K562 (cell line): Measurements from ENCODE around the gene HSPB7. TPM values are rescaled to one million over a fixed set of nuclear protein-coding genes. Genes with fewer than 3 reads are reported as not detected.
A peak's percentile ranks its signal among the peaks of the same experiment; 100 is the strongest.

Experiments used
- ATAC-seq: fragments of 200-7000 bp; cut with Tn5 transposase; 3 replicates; pipeline ENCODE4 v1.9.1; 2020; ENCODE audit warnings: moderate library complexity
- BruUV-seq: library from RNA; stranded (reverse); fragments of 400-500 nt; replicated peaks from 2 replicates; lab custom pipeline; 2021; lab: Mats Ljungman, UMichigan
- CTCF ChIA-PET: fragments of 300-600 bp; formaldehyde crosslinking; extraction: SDS; loops from one replicate; lab custom pipeline; 2021; ENCODE audit warnings: low intra/inter-chr PET ratio; lab: Yijun Ruan, JAX
- POLR2A ChIA-PET: fragments of 300-600, 350-650 bp; sonication (Branson Sonifier 250); formaldehyde crosslinking; extraction: SDS; loops from one replicate; lab custom pipeline; 2021; ENCODE audit warnings: antibody characterized with exemption, inconsistent platforms; lab: Yijun Ruan, JAX
- DNase-seq, 4 experiments: peaks; one replicate each; pipeline versions ENCODE4 v3.0.0 to v3.0.0-alpha.2; 2011 to 2018; ENCODE audit warnings: low spot score in 3 of 4, mixed read lengths in 3 of 4; ENCODE audit errors: extremely low read depth in 1 of 4
- FAIRE-seq: peaks from 2 replicates; lab custom pipeline; 2011; peaks lifted over from hg19 to GRCh38; lab: Jason Lieb, UNC
- H2AFZ ChIP-seq: 2 replicates; pipeline ENCODE4 v1.6.0; 2011; ENCODE audit warnings: low read depth, low read length, control low read depth, inconsistent platforms
- H3K27ac ChIP-seq: fragments of 200-600 bp; 3 replicates; pipeline ENCODE4 v1.8.0; 2011; ENCODE audit warnings: low read depth, mild to moderate bottlenecking, control low read depth, inconsistent platforms, low read length, moderate library complexity, mixed read lengths; ENCODE audit errors: extremely low read depth
- H3K27me3 ChIP-seq, 2 experiments: fragments of 300-600 bp in 1 of 2; 2 replicates in 1 of 2; 3 replicates in 1 of 2; pipeline versions ENCODE4 v1.6.0 to v1.8.0; 2011; ENCODE audit warnings: inconsistent platforms in 2 of 2, low read length in 2 of 2, mild to moderate bottlenecking in 1 of 2, mixed read lengths in 1 of 2, moderate library complexity in 1 of 2; ENCODE audit not compliant: control insufficient read depth in 2 of 2, insufficient read depth in 2 of 2
- H3K36me3 ChIP-seq: fragments of 300-600 bp; 3 replicates; pipeline ENCODE4 v1.8.0; 2011; ENCODE audit warnings: mild to moderate bottlenecking, low read length, inconsistent platforms; ENCODE audit not compliant: control insufficient read depth, insufficient read depth
- H3K4me1 ChIP-seq, 2 experiments: fragments of 200-600 bp in 1 of 2; replicated peaks in 1 of 2; 2 replicates in 1 of 2; 3 replicates in 1 of 2; pipeline versions ENCODE4 v1.5.1 to v1.8.0; 2011; ENCODE audit warnings: inconsistent platforms in 2 of 2, low read length in 2 of 2, mild to moderate bottlenecking in 1 of 2, mixed read lengths in 1 of 2, moderate library complexity in 1 of 2; ENCODE audit not compliant: control insufficient read depth in 2 of 2, insufficient read depth in 2 of 2
- H3K4me2 ChIP-seq: 2 replicates; pipeline ENCODE4 v1.6.1; 2011; ENCODE audit warnings: low read length, control low read depth, inconsistent platforms, mixed read lengths; ENCODE audit not compliant: insufficient read depth
- H3K4me3 ChIP-seq: fragments of 200-600 bp; sonication (generic), shearing (Covaris generic); 2 replicates; pipeline ENCODE4 v1.5.1; 2016; ENCODE audit warnings: control low read depth, inconsistent platforms
- H3K79me2 ChIP-seq: fragments of 200-600 bp; 3 replicates; pipeline ENCODE4 v1.8.0; 2011; ENCODE audit warnings: low read length, inconsistent platforms; ENCODE audit not compliant: control insufficient read depth, insufficient read depth
- H3K9ac ChIP-seq, 2 experiments: 2 replicates each; pipeline versions ENCODE4 v1.6.0 to v1.6.1; 2011; ENCODE audit warnings: low read depth in 2 of 2, low read length in 2 of 2, control low read depth in 1 of 2, inconsistent platforms in 1 of 2, mild to moderate bottlenecking in 1 of 2, mixed read lengths in 1 of 2; ENCODE audit not compliant: insufficient read depth in 1 of 2
- H3K9me1 ChIP-seq: one replicate; pipeline ENCODE4 v1.6.0; 2011; ENCODE audit warnings: inconsistent platforms, mild to moderate bottlenecking, low read length, moderate library complexity; ENCODE audit not compliant: control insufficient read depth, insufficient read depth
- H3K9me3 ChIP-seq: replicated peaks from 2 replicates; pipeline ENCODE4 v1.5.1; 2011; ENCODE audit warnings: low read depth, low read length, inconsistent platforms; ENCODE audit not compliant: control insufficient read depth, insufficient read depth
- H4K20me1 ChIP-seq: replicated peaks from 2 replicates; pipeline ENCODE4 v1.6.1; 2011; ENCODE audit warnings: low read length, inconsistent platforms, mixed read lengths; ENCODE audit not compliant: control insufficient read depth, insufficient read depth
- ARID3B ChIP-seq: fragments of 250-450 bp; sonication (Bioruptor Pico); IDR thresholded peaks from 2 replicates; pipeline ENCODE4 v1.4.0; 2020; ENCODE audit warnings: borderline replicate concordance
- BCOR ChIP-seq: fragments of 450-650 bp; IDR thresholded peaks from 2 replicates; pipeline ENCODE4 v1.6.1; 2016
- BHLHE40 ChIP-seq: IDR thresholded peaks from 2 replicates; pipeline ENCODE4 v1.6.1; 2011; ENCODE audit warnings: low read length, improper control_type of control experiment
- CCAR2 ChIP-seq: fragments of 200-400 bp; formaldehyde crosslinking; IDR thresholded peaks from 2 replicates; pipeline ENCODE4 v1.6.1; 2017; ENCODE audit warnings: mild to moderate bottlenecking, low read depth, low read length
- FOXM1 ChIP-seq, 2 experiments: fragments of 450-650 bp in 1 of 2; sonication (generic) in 1 of 2; formaldehyde crosslinking in 1 of 2; IDR thresholded peaks; 2 replicates each; pipeline versions ENCODE4 v1.6.1 to v1.9.0; 2017 to 2022; ENCODE audit warnings: low read depth in 2 of 2, mild to moderate bottlenecking in 2 of 2, missing genetic modification reagents in 1 of 2, moderate library complexity in 1 of 2
- LEF1 ChIP-seq: fragments of 450-650 bp; IDR thresholded peaks from 2 replicates; pipeline ENCODE4 v1.6.1; 2016; ENCODE audit warnings: mild to moderate bottlenecking
- MEF2A ChIP-seq: IDR thresholded peaks from 2 replicates; pipeline ENCODE4 v1.6.1; 2011; ENCODE audit warnings: low read depth, mild to moderate bottlenecking, low read length, moderate library complexity; ENCODE audit not compliant: control insufficient read depth
- RBFOX2 ChIP-seq: fragments of 200-400 bp; formaldehyde crosslinking; IDR thresholded peaks from 2 replicates; pipeline ENCODE4 v1.6.1; 2017; ENCODE audit warnings: low read depth, mild to moderate bottlenecking, low read length, moderate library complexity
- RBM25 ChIP-seq: fragments of 200-400 bp; formaldehyde crosslinking; IDR thresholded peaks from 2 replicates; pipeline ENCODE4 v1.6.1; 2018; ENCODE audit warnings: low read length, low read depth, moderate library complexity; ENCODE audit not compliant: severe bottlenecking
- TRIM28 ChIP-seq: fragments of 450-650 bp; IDR thresholded peaks from 2 replicates; pipeline ENCODE4 v1.6.1; 2017
- ZNF12 ChIP-seq: sonication (generic); formaldehyde crosslinking; IDR thresholded peaks from 2 replicates; pipeline ENCODE4 v1.4.0; 2020; ENCODE audit warnings: mild to moderate bottlenecking, missing genetic modification reagents
- ZNF184 ChIP-seq: sonication (generic); formaldehyde crosslinking; IDR thresholded peaks from 2 replicates; pipeline ENCODE4 v1.5.0; 2020; ENCODE audit warnings: missing genetic modification reagents
- ZNF586 ChIP-seq: fragments of 450-650 bp; formaldehyde crosslinking; conservative IDR thresholded peaks from 2 replicates; pipeline ENCODE4 v1.4.0; 2020; ENCODE audit warnings: mild to moderate bottlenecking, moderate library complexity
- ZNF695 ChIP-seq: fragments of 450-650 bp; formaldehyde crosslinking; IDR thresholded peaks from 2 replicates; pipeline ENCODE4 v1.4.0; 2020; ENCODE audit warnings: mild to moderate bottlenecking, moderate library complexity
- ZNF77 ChIP-seq: fragments of 250-450 bp; sonication (Bioruptor Pico); IDR thresholded peaks from 2 replicates; pipeline ENCODE4 v1.5.0; 2020
- WGBS: fragments of 100-300 bp; shearing (Covaris generic); methylation state at CpG from one replicate; pipeline ENCODE4 v1.1.6; 2016; ENCODE audit warnings: low coverage, mixed read lengths; ENCODE audit not compliant: insufficient coverage; ENCODE audit errors: missing lambda C conversion rate; 5-methylcytosine and 5-hydroxymethylcytosine counted together
- in situ Hi-C: fragments of 300-500 bp; cut with MboI; formaldehyde crosslinking; loops from 4 replicates; pipeline ENCODE4 v1.15.0; 2018; ENCODE audit warnings: inconsistent platforms, mixed read lengths
- intact Hi-C: fragments of 100-400 bp; cut with micrococcal nuclease; formaldehyde crosslinking; loops from 2 replicates; pipeline ENCODE4 v1.14.2; 2022
- polyA plus RNA-seq, 8 experiments: library from polyadenylated mRNA; depleted of rRNA in 4 of 8; stranded (reverse) in 5 of 8; unstranded in 3 of 8; fragments of >200 nt; fragmentation: Nextera tagmentation in 2 of 8; fragmentation: Illumina TruSeq in 1 of 8; extraction: Ambion mirVana in 2 of 8; extraction: Trizol in 1 of 8; gene quantifications; 2 replicates each; pipeline versions ENCODE4 v1.2.1 to v1.2.3, GENCODE V29; 2011 to 2014; ENCODE audit warnings: inconsistent platforms in 1 of 8, missing spikeins in 1 of 8
- total RNA-seq, 7 experiments: library from RNA; depleted of rRNA in 6 of 7; stranded (reverse); fragments of >200 nt in 6 of 7; fragmentation: Illumina TruSeq in 2 of 7; extraction: Trizol in 2 of 7; gene quantifications; 2 replicates each; pipeline versions ENCODE4 v1.2.1 to v1.2.3, GENCODE V29; 2011 to 2021; ENCODE audit warnings: low replicate concordance in 1 of 7
- TF ChIP-seq, protein P1 (sequence below): fragments of 450-650 bp; IDR thresholded peaks from 2 replicates; pipeline ENCODE4 v1.6.1; 2016; ENCODE audit warnings: mild to moderate bottlenecking
- TF ChIP-seq, protein P2 (sequence below): fragments of 200-800 bp; sonication (Bioruptor generic); IDR thresholded peaks from 2 replicates; pipeline ENCODE4 v1.6.1; 2017; ENCODE audit warnings: missing genetic modification characterization, missing compliant biosample characterization

The HSPB7 gene
- total and polyA plus RNA-seq, 9 of the 15 experiments (the other 6 are each of a cell fraction or from before 2014, with no cell fraction given), result 0.05 to 0.19 (median 0.07) TPM; not detected in 6

GRCh38 chr1:16013220-16013907, 4.5 kb downstream of the HSPB7 start:
- no peaks in the 10 kb centered on the region for H3K9me3 ChIP-seq
- peak overlapping the region; percentile 88 for H2AFZ ChIP-seq
- H3K27me3 ChIP-seq, result no peaks in the 10 kb centered on the region
- ChIA-PET CTCF (interaction anchor here (0.6 to 0.8 kb wide), 2 partner anchors 19 to 42 kb away, joined by 3 to 4 read pairs; no protein-coding TSS in a partner anchor), POLR2A (interaction anchor here (0.7 to 1.2 kb wide), 2 partner anchors 13 to 56 kb away, joined by 3 to 6 read pairs; no protein-coding TSS in a partner anchor)
- peak overlapping the region; percentile 79 for H3K27ac ChIP-seq
- peaks cover 40 to 67% of the 10 kb centered on the region in 2 experiments for H3K4me1 ChIP-seq
- intact Hi-C loops (loop anchor here (1.0 kb wide), 1 partner anchor 19 kb away; no protein-coding TSS in a partner anchor), in situ Hi-C loops (loop anchor here (5.0 to 10.0 kb wide), 2 partner anchors 51 to 179 kb away; no protein-coding TSS in a partner anchor)
- H3K4me2 ChIP-seq, result peak overlapping the region; percentile 76
- H4K20me1 ChIP-seq, result no peaks in the 10 kb centered on the region
- H3K36me3 ChIP-seq, result no peaks in the 10 kb centered on the region
- peak; percentile 94 to 95 (median 94) for DNase-seq
- FAIRE-seq, result peak; percentile 75
- peak overlapping the region; percentile 66 to 90 for H3K9ac ChIP-seq
- 12% methylated on average over 17 of the region's 28 CpGs for WGBS
- H3K9me1 ChIP-seq, result no peaks in the 10 kb centered on the region
- TSS peak; percentile 62 for BruUV-seq
- no peaks in the 10 kb centered on the region for H3K79me2 ChIP-seq
- H3K4me3 ChIP-seq, result peak overlapping the region; percentile 45
- ATAC-seq, result peak; percentile 79
- TF ChIP-seq FOXM1 (IDR thresholded peaks at IDR 0.05; ENCODE audit: low read depth) (peak; percentile 44; the same call in 1 of the 2 replicates), FOXM1 (CRISPR knock-in tag; IDR thresholded peaks at IDR 0.05; ENCODE audit: low read depth) (no peak), ZNF586 (no peak), RBM25 (peak; percentile 88), RBFOX2 (peak; percentile 76), ZNF184 (no peak), ZNF695 (CRISPR knock-in tag) (no peak), MEF2A (peak; percentile 84), TRIM28 (no peak), ARID3B (CRISPR knock-in tag) (no peak), LEF1 (0 out of 2 replicates have a peak, but pooled peaks have one; percentile 25), BHLHE40 (no peak), BCOR (peak; percentile 96), ZNF77 (CRISPR knock-in tag) (no peak), ZNF12 (no peak), CCAR2 (no peak)
- TF ChIP-seq, protein P1, sequence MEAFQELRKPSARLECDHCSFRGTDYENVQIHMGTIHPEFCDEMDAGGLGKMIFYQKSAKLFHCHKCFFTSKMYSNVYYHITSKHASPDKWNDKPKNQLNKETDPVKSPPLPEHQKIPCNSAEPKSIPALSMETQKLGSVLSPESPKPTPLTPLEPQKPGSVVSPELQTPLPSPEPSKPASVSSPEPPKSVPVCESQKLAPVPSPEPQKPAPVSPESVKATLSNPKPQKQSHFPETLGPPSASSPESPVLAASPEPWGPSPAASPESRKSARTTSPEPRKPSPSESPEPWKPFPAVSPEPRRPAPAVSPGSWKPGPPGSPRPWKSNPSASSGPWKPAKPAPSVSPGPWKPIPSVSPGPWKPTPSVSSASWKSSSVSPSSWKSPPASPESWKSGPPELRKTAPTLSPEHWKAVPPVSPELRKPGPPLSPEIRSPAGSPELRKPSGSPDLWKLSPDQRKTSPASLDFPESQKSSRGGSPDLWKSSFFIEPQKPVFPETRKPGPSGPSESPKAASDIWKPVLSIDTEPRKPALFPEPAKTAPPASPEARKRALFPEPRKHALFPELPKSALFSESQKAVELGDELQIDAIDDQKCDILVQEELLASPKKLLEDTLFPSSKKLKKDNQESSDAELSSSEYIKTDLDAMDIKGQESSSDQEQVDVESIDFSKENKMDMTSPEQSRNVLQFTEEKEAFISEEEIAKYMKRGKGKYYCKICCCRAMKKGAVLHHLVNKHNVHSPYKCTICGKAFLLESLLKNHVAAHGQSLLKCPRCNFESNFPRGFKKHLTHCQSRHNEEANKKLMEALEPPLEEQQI, result no peak
- TF ChIP-seq, protein P2, sequence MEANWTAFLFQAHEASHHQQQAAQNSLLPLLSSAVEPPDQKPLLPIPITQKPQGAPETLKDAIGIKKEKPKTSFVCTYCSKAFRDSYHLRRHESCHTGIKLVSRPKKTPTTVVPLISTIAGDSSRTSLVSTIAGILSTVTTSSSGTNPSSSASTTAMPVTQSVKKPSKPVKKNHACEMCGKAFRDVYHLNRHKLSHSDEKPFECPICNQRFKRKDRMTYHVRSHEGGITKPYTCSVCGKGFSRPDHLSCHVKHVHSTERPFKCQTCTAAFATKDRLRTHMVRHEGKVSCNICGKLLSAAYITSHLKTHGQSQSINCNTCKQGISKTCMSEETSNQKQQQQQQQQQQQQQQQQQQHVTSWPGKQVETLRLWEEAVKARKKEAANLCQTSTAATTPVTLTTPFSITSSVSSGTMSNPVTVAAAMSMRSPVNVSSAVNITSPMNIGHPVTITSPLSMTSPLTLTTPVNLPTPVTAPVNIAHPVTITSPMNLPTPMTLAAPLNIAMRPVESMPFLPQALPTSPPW (CRISPR knock-in tag), result peak; percentile 94
